GM21737 (cell line): Measurements from ENCODE around the gene BID.
A peak's percentile ranks its signal among the peaks of the same experiment; 100 is the strongest.
"Not testable (repeated sequence)": the region's sequence is repeated elsewhere in the genome, so short reads cannot be mapped to it uniquely, and the experiment has no call there.

Source experiments
- ATAC-seq: cut with Tn5 transposase; IDR thresholded peaks from one replicate; pipeline ENCODE4 v1.9.1; 2021; ENCODE audit warnings: mild to moderate bottlenecking, moderate library complexity; ENCODE audit not compliant: unreplicated experiment

Gene BID

GRCh38 chr22:17770180-17771077 lies 3.8 kb downstream of the BID start:
- no peak for ATAC-seq

DNA sequence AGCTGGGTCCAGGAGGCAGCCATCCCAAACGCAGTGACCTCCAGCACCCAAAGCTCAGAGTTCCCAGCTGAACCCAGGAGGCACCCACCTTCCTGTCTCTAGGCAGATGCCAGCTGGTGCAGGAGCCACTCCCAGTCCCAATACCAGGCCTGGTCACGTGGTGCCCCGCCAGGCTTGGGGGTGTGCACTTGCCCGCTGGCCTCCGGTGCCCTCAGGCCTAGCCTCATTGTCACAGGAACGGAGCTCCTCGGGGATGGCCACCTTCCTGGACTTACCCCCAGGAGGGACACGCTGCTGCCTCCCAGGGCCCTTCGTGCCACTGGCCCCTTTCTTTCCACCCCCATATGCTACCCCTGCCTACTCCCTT lies 4.6 kb downstream of the BID start:
- no peak for ATAC-seq

- ATAC-seq: no peak
These were observed 5.1 kb downstream of the BID start for GRCh38 chr22:17769013-17769715.

DNA sequence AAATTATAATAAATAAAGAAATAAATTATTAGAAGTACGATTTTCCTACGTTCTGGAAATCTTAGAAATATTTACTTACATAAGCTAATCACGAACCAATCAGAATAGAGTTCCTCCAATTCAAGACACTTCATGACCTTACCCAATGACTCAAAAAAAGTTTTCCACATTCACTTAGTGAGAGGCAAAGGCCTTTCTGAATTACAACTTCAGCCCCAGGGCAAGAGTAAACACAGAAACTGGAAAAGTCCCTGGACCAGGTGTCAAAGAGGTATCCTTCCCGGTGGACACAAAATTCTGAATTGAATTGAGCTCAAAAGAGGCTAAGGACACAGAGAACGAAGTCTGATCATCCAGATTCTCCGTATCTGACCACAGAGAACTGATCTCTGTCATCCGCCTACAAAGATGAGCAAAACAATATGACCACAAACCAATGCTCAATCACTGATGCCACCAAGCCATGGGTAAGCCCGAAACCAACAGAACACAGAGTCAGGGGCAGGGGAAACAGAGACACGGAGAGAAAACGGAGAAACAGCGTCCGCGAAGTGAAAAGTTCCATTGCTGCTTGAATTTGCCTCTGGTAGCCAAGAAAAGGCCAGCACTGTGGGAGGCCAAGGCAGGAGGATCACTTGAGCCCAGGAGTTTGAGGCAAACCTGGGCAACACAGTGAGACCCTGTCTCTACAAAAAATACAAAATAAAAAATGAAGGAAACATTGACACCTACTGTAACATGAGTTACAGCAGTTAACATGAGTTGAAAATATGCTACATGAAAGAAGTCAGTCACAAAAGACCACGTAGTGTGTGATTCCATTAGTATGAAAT lies 6.8 kb downstream of the BID start:
- ATAC-seq: no peak

DNA sequence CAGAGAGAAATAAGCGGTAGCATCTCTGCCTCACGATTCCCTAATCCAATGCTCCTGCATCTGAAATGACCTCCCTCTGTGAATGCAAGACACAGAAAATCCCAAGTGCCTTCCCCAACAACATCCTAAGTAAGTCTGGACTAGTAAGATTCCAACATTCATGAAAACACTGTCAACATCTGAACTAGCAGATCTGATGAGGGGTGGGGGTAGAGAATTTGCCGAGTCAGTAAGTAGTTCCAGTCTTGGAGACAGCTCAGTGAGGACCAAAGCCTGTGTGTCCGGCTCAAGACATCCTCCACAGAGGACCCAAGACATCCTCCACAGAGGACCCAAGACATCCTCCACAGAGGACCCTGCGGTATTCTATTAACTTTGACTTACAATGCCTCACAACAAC lies 9.4 kb downstream of the BID start:
- not testable (repeated sequence) for ATAC-seq

- ATAC-seq: no peak
These were observed 10.2 kb downstream of the BID start for GRCh38 chr22:17764036-17764435.

DNA sequence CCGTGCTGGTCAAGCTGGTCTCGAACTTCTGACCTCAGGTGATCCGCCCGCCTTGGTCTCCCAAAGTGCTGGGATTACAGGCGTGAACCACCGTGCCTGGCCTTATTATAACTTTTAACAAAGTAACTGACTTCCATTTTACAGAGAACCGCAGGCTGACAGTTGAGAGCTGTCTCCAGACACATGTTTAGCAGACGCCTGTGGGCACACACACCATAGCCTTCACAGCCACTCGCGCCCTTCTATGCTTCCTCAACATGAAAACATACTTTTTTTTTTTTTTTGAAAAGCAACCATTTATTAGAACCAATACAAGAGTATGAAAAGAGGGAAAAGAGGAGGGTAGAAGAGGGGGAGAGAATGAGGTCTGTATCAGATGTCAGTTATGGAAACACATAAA lies 10.8 kb downstream of the BID start:
- not testable (repeated sequence) for ATAC-seq

- ATAC-seq: no peak
These were observed 13.2 kb downstream of the BID start for GRCh38 chr22:17761138-17761488.

DNA sequence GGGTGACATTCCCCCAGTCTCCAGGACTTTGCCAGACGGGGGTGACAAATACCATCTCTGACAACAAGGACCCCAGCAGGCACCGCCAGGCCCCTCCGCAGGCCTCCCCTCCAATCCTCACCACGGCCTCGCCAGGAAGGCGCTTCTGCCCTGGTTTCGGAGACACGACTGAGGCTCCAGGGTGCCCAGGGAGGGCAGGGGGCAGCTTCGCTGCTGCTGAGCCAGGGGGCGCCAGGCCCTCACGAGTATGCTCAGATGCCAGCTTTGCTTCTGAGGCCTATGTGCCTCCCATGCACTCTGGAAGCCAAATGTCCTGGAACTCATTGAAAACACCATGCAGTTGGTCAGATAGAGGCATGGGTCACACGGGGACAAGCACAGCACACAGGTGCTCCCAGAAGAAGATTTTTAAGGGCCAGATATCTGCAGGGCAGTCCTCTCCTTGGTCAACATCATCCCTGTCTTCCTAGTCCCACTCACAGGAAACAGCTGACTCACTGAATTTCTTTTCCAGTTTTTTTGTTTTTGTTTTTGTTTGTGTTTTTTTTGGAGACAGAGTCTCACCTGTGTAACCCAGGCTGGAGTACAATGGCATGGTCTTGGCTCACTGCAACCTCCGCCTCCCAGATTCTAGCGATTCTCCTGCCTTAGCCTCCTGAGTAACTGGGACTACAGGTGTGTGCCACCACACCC lies 19.9 kb downstream of the BID start:
- ATAC-seq: no peak

GRCh38 chr22:17753401-17753989 lies 20.8 kb downstream of the BID start:
- no peak for ATAC-seq

- ATAC-seq: no peak
These were observed 22.7 kb downstream of the BID start for GRCh38 chr22:17751596-17751995.

DNA sequence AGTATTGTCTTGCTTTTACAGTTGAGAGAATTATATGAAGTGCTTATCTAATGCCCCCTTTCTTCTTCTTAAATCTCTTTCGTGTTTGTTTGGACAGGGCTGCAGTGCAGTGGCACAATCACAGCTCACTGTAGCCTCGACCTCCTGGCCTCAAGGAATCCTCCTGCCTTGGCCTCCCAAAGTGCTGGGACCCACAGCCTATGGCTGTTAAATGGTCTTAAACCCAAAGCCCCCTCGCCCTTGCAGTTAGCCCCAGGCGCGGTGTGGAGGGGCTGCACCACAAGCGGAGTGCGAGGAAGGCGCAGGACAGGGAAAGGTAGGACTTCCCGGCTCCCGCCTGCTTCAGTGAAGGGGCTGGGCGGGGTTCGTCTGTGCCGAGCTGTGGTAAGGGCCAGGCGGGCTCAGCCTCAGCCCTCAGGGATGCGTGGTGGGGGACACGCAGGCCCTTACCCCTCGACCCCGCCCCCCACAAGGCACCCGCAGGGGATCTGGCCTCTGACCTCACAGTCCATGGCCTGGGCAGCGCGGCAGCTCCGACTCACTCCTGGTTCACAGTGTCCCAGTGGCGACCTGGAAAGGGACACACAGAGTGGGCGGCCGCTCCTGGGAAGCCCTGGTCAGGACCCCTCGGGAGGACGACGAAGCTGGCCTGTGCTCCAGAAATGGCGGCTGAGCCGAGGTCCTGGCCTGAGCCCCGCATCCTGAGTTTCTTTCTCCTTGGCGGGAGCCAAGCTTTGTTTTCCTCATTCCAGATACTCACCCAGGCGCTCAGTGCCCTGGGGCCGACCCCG lies 24.5 kb downstream of the BID start:
- ATAC-seq: no peak

DNA sequence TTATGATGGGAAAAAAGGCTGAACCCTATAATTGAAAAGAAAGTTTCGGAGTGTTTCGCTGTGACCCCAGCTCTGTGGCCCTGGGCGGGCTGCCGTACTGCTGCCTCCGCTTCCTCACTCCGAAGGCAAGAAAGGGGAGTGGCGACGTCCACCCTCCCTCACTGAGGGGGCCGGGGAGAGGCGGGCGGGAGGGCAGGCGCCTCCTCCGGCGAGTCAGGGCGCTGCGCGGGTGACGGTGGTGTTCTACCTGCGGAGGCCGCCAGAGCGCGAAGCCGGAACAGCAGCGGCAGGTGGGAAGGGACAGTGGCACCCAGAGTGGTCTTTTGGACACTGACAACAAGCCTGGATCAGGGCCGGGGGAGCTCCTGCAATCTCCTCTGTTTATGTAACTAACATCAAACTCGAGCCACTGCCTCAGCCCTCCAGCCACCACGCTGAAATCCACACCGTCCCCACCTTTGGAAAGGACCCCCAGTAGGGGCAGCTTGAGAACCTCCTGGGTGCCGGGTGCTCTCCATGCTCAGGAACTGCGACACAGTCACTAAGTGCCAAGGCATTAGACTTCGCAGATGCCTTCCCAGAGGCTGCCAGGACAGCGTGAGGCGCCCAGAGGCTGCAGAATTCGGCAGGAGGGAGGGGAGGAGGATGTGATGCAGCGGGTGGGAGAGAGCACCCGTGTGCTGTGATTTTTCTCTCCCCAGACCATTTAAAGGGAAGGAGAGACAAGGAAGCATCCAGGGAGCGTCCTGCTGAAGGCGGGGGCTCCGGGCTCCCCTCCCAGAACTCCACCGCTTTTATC lies 25.5 kb downstream of the BID start:
- ATAC-seq: no peak

DNA sequence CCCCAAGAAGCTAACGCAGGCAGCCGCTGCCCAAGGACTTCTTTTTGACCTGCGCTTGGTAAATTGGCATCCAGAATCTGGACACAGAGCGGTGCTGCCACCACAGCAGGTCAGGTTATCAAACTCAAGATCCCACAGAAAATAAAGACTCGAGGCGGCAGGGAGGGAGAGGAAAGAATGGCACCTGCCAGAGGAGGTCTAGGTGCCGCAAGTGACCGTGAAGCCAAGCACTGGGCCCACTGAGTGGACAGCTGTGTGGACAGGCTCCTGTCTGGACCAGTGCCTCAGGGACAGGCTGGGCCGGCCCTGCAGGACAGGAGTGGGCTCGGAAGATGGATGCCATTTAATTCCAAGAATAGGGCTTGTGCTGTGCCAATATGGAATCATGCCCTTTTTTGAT lies 27.4 kb downstream of the BID start:
- ATAC-seq: no peak

- ATAC-seq: no peak
These were observed 29.8 kb downstream of the BID start for GRCh38 chr22:17744430-17744829.

DNA sequence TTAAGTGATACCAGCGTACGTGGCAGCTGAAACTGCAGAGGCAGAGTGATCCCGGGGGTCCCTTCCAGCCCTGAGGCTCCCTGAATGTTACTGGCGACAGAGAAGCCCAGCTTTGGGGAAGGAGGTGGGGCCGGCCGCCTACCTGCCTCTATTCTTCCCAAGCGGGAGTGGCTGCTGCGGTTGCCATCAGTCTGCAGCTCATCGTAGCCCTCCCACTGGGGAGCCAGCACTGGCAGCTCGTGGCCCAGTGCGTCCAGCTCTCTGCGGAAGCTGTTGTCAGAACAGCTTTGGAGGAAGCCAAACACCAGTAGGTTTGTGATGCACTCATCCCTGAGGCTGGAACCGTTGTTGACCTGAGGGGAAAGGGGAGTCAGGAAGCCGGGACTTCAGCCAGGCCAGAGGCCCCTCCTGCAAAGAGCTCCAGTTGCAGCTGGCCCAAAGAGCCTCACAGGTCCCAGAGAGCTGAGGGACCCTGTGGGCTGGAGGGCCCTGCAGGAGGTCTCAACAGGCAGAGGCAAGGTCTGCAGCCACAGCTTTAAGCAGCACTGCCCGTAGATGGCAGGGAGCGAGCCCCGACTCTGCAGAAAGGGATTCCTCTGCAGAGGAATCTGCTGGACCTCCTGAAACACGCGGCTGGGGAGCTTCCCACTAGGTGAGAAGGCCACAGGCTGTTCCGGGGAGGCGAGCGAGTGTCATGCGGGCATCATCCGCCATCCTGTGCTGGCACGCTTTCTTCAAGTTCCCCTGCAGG lies 30.4 kb downstream of the BID start:
- ATAC-seq: no peak

GRCh38 chr22:17742527-17742902 lies 31.8 kb downstream of the BID start:
- ATAC-seq: peak; percentile 68

- no peak for ATAC-seq
These were observed 32.3 kb downstream of the BID start for GRCh38 chr22:17741866-17742526.
